GM19351 (cell line): ENCODE measurements around the gene SORBS1.

Experiments used
- ATAC-seq: cut with Tn5 transposase; IDR thresholded peaks from one replicate; pipeline ENCODE4 v1.9.1; 2021; ENCODE audit warnings: mild to moderate bottlenecking, moderate library complexity; ENCODE audit not compliant: unreplicated experiment

SORBS1 gene

DNA sequence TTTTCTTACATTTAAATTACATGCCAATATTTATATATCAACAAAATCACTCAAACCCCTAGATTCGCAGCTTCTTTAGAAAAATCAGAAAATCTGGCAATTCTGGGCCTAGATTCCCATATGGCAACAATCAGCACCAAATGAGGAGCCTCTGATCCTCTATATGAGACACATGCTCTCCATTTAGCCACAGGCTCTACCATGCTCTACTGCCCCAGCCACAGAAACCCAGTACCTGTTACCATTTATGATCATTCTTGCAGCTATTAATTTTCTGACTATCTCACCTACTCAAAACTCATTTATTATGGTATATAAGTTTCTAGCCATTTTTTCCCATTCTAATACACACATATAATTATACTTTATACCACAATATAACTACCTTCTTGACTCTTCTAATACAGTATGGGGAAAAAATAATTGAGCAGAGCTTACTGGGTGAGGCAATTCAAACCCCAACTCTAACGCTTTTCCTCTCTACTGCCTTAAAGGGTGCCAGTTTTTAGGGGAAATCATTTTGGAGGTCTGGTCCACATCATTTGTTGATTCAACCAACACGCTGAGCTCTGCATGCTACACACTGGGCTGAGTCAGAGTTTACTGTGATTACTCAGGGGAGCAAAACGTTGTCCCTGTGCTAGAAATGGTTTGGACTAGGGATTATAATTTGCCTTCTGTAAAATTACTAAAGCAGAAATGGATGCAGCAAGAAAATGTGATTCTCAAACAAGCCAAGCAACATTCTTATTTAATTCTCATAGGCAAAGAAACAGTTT lies 281.9 kb downstream of the SORBS1 start:
- peak; percentile 38 for ATAC-seq

DNA sequence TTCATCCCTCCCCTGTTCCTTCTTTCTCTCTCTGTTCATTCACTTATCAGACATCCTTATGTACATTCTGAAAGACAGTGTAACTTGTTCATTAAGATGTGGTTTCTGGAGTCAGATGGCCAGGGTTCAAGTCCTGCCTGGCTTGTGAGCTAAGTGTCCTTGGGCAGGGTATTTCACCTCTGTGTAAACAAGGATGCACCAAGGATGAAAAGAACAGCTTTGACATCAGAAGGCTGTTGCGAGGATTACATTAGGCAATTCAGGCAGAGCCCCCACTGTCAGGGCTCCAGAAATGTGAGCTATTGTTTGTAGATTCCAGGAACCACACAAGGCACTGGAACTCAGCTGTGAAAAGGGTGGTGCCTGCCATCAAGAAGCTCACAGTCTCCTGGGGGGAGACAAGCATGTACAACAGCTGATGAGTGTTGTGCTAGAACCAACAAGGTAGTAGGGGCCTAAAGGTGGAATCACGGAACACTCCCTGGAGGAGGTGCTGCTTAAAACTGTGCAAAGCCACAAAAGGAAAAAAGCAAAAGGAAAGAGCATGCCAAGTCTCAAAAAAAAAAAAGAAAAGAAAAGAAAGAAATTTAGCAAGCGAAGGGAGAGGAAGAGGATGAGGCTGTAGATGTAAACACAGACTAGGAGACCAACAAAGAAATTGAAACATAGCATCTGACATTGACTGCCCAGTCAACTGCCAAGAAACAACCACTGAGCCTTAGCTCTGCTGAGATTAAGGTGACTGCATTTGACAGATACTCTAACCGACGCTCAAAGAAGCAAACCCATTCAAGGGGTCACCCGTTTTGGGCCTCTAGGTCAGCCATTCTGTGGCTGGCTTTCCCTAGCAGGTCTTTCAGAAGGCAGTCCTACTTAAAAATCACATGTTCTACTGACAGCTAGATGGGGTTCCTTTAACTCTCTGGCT lies 282.8 kb downstream of the SORBS1 start:
- no peak for ATAC-seq

DNA sequence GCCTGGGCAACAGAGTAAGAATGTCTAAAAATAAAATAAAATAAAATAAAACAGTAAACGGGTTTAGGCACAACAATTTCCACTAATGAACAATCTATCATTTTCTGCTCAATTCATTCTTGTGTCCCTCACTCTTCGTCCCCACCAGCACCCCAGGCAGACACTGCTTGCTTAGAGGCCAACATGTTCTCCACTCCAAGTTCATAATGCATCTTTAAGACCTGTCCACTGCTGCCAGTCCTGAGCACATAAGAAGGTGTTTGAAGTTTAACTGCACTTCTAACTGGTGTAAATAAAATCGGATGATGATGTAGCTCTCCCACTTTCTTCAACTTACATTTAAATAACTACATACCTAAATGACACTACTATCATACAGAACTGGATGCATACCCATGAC lies 283.6 kb downstream of the SORBS1 start:
- ATAC-seq: no peak

DNA sequence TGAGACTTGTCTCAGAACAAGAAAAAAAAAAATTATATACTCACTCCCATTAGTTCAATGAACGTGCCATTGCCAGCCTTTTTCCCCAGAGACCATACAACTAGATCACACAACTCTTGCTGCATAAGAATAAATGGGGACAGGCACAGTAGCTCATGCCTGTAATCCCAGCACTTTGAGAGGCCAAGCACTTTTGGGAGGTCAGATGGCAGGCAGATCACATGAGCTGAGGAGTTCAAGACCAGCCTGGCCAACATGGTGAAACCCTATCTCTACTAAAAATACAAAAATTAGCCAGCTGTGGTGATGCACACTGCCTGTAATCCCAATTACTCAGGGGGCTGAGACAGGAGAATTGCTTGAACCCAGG lies 284.0 kb downstream of the SORBS1 start:
- ATAC-seq: no peak

DNA sequence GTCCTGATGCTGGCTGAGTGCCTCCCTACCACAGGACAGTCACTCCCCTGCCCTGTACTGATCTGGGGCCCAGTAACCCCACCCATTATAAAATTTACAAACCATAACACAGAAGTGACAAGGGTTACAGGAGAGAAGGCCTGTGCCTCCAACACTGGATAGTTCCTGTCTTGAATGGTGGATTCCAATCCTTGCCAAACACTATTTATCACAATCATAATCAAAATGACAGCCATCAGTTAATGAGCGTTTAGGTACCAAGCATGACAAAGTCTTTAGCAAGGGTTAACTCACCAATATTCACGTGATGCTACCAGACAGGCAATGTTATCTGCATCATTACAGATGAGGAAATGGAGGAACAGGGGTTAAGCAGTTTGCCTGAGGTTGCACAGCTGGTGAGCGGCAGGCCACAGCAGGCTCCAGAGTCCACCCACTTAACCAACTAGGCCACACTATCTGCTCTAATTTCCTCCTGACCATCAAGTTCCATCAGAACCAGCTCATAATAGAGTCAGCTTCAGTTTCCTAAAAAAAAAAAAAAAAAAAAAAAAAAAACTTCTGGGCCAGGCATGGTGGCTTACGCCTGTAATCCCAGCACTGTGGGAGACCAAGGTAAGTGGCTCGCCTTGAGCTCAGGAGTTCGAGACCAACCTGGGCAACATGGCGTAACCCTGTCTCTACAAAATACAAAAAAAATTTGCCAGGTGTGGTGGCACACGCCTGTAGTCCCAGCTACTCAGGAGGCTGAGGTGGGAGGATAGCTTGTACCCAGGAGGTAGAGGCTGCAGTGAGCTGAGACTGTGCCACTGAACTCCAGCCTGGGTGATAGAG lies 284.6 kb downstream of the SORBS1 start:
- ATAC-seq: no peak

DNA sequence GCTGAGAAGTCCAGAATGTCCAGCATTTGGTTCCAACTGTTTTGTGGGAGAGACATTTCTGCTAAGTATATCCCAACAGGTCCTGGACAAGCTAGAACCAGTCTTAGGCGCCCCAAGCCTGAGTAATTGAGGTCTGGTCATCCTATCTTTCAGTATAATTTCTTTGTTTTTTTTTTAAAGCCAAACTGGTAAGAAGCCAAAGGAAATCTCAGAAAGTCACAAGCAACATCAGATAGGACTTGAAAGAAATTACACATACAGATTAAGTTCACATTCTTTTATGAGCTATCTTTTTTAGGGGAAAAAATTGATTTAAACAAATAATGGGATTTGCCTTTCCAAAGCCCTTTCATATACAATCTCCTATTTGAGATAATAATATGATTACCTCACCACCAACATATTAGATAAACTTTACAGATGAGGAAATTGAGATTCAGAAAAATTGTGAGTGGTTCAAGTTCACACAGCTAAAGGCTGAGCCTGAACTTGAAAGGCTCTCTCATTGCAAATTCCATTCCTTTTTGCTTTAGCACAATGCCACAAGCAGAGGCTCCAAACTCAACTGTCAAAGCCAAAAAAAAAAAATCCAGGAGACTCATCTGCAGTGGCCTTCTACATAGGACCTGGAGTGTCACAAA lies 285.3 kb downstream of the SORBS1 start:
- ATAC-seq: no peak

DNA sequence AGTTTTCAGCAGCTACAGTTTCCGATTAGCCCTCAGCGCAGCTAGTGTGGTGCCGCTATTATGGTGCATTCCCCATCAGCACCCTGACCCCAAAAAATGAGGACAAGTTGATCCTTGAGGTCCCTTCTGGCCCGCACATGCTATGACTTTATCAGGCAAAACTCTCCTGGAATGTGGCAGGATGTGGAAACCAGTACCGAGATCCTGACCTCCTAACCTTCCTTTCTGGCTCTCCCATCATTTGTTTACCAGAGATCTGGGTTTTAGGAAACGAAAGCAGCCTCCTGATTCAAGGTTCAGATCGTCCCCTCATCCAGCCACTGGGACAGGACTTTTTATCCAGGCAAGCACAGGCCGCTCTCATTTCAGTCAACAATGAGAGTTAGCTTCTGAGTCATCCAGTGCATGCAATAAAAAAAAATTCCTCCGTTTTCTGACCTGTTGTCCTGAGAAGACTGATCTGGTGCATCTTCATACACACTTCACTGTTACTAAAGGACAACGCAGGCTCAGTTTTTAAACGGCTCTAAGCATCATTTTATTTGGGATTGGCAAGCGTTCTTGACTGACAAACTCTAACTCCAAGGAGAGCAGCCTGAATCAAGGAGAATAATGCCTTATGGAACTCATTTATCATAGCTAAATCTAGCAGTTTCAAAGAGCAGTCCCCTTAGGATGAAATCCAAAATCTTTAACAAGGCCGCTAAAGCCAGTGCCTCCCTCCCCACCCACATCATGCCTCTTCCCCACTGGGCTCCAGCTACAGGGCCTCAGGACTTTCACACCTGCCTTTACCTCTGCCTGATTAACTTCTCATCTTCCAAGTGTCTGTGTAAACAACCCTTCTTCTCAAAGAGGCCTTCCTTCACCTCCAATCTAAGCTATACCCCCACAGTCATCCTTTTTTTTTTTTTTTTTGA lies 287.5 kb downstream of the SORBS1 start:
- no peak for ATAC-seq

DNA sequence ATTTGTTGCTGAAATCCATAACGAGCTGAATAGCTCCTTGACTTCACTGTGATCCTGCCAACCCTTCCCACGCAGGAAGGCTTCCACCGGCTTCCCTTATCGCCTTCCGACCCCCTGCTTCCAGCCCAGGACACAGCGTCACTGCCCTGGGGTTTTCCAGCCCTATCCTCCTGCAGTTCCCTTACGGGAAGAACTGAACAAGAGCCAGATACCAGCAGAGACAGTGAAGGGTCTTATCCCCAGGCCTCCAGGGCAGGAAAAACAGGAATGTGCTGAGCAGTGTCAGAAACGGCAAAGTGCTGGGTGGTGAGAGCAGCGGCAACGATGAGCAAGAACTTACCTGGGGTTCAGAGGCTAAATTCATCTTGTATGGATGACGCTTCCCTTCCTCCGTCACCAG lies 292.7 kb downstream of the SORBS1 start:
- ATAC-seq: no peak

DNA sequence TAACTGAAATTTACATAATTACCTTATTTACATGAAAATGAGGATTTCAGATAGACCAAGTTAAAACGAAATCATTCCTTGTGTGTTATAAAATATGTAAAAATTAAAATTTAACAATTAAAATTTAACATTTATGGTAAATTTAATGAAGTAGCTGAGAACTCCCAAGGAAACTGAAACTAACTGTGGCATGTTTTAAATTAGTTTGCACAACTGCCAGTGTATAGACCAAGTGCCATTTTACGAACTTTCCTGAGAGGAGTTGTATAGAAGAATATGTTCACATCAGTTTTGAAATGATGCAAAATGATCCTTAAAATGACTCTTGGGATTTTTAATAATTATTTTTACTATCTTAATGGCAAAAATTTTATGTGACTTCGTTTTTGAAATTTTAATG lies 293.9 kb downstream of the SORBS1 start:
- ATAC-seq: no peak

DNA sequence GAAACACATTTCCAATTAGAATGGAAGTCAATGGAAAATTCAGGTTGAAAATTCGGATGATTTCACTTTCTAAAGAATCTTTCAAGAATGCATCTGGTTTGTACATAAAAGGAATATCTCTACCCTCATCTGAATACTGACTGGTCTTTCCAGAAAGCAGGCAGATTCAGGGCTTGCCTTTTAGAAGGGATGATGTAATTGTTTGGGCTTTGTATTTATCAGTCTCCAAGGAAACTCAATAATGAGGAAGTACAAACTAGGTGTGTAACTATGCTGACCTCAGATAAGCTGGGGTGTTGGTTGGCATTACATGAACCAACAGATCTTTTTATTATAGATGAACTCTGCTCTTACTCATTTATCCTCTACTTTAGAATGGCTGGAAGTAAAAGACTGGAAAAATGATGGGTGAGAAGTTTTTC lies 294.5 kb downstream of the SORBS1 start:
- peak; percentile 95 for ATAC-seq

DNA sequence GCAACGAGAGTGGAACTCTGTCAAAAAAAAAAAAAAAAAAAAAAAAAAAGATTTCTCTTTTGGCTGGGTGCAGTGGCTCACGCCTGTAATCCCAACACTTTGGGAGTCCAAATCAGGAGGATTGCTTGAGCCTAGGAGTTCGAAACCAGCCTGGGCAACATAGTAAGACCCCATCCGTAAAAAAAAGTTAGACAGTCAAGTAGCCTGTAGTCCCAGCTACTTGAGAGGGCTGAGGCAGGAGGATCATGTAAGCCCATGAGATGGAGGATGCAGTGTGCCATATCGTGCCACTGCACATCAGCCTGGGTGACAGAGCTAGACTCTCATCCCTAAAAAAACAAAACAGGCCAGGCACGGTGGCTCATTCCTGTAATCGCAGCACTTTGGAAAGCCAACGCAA lies 295.6 kb downstream of the SORBS1 start:
- no peak for ATAC-seq

DNA sequence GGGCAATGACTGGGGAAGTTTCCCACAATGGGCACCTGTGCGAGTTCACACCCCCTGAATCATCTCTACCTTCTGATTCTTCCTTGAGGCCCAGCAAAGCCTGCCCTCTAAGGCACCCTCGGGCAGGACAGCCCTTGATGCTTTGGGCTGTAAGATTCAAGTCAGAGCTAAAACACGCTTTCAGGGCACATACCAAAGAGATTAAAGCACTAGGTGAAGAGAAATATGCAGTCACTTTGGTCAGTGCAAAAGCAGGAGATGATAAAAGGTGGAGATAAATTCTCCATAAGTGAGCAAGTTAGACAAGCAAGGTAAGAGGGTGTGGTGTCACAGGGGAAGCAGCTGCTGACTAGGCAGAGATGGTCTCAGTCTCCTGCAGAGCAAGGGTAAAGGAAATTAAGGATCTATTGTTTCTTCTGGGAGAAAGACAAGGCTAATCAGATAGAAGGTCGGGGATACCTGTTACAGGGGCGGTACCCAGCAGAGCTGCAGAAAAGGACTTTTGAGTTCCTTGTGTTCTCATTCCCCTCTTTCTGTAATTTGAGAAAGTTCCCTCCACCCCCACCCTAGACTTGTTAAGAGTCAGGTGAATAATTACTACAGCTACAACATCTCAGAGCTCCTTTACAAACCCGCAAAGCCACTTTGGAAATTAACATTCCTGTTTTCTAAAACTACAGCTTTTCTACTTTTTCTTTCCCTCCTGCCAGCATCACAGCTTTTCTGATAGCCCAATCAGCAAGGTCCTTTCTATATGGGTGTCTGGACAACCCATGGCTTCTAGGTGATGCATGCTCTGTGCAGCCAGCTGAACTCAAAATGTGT lies 296.7 kb downstream of the SORBS1 start:
- no peak for ATAC-seq

DNA sequence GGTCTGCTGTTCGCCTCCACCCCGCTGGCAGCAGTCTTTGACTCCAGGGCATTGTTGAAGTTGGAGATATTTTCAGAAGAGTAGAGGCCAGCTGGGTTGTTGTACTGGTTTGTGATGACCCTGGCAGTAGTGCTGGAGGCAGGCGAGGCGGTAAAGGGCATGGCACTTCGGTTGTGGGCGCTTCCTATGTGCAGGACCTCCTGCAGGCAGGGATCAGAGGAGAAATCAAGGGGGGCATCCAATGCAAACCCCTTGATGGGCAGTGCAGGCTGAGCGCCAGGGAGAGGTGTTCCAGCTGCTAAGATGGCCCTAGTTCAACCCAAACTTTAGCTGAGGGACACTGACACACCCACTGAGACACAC lies 297.3 kb downstream of the SORBS1 start:
- ATAC-seq: no peak

DNA sequence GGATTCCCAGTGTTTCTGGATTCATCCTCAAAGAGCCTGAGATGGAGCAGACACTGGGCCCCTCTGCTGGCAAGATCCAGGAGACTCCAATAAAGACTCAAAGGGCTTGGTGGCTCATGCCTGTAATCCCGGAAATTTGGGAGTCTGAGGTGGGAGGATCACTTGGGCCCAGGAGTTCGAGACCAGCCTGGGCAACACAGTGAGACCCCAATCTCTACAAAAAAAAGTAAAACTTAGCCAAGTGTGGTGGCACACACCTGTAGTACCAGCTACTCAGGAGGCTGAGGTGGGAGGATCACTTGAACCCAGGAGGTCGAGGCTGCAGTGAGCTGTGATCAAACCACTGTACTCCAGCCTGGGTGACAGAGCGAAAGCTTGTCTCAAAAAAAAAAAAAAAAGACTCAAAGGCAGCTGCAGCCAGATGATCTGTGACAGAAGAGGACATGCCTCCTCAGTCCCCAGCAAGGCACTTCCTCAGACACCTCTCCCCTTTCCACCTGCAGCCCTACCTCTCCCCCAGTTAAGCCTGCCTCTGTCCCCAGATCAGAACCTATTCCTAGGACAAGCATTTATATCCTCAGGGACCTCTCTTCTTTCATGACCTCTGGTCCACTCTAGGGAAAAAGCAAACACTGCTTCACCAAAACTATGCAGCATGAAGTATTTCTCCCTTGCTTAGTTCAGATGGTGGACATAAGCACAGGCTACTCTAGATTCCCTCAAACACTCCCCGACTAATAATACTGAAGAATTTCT lies 298.2 kb downstream of the SORBS1 start:
- no peak for ATAC-seq

DNA sequence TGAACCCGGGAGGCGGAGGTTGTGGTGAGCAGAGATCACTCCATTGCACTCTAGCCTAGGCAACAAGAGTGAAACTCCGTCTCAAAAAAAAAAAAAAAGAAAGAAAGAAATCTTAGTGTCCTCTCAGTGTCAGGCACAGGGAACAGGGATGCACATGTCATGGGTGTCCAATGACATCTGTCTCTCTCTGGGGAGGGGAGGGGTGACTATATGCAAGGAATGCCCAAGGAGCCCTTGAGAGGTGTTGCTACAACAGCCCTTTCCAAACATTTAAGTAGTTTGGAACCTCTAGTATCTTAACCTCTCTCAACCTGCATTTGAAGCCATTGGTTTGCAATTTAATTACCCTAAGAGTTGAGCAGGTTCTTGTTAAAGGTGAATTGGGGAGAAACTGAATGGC lies 299.2 kb downstream of the SORBS1 start:
- ATAC-seq: no peak
